Heart left ventricle (tissue), 13 donors: ENCODE results near the gene WASF1.

Experiments used
- POLR2A ChIP-seq, 2 donors: fragments of 450-650 bp; IDR thresholded peaks; one replicate each; pipeline ENCODE4 v1.6.1; 2017; ENCODE audit warnings: antibody characterized with exemption in 2 of 2, mild to moderate bottlenecking in 2 of 2, moderate library complexity in 2 of 2
- TF ChIP-seq, protein P1 (sequence below), 12 donors: fragments of 200-600 bp; sonication (generic) in 4 of 12; IDR thresholded peaks; one replicate each; pipeline versions ENCODE4 v1.5.0 to v1.8.0; 2018 to 2022; ENCODE audit warnings: antibody characterized with exemption in 12 of 12, mild to moderate bottlenecking in 5 of 12
- donor health status: ischemic (EF 13 %, LVEDD 7.1; RV severe dilation, severe dysfunction).
- donor health status: DM: no; HTN: yes; CAD: no.
- donor health status: DM: no; HTN: no; CAD: no.
- donor health status: ischemic (EF 25% LVEDD 6.9; RV normal size, moderate dysfunction).
- donor health status: ischemic (EF 25% LVEDD 5.7; RV mildly dilated, moderate dysfunction).
- donor health status: ischemic (EF 35%, LVEDD 5.7; RV mildly dilated, moderate dysfunction).
- donor health status: nonischemic (EF 11% LVEDD 7.7; RV severe dilation, severe dysfunction).
- donor health status: DM: yes; HTN: yes; CAD: no.
- donor health status: PGD.
- donor health status: ischemic (EF 29% LVEDD 5.4; RV normal size, mild dysfunction).
- donor health status: nonischemic (EF 23%, LVEDD 6.1; RV moderate dilation, normal function).

DNA sequence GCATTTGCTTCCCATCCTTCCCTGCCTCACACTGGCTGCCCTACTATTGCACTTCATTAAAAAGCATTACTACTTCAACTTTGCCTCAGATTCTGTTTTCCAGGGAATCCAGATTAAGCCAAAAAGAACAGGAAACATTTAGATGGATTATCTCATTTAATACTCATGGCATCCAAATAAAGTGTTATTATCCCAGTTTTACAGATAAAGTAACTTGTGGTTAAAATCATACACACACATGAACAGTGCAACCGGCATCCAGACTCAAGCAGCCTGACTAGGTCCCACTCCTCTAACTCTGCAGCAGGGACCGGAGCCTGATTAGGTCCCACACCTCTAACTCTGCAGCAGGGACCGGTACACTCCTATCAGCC lies 129.0 kb downstream of the WASF1 start:
- TF ChIP-seq, protein P1, sequence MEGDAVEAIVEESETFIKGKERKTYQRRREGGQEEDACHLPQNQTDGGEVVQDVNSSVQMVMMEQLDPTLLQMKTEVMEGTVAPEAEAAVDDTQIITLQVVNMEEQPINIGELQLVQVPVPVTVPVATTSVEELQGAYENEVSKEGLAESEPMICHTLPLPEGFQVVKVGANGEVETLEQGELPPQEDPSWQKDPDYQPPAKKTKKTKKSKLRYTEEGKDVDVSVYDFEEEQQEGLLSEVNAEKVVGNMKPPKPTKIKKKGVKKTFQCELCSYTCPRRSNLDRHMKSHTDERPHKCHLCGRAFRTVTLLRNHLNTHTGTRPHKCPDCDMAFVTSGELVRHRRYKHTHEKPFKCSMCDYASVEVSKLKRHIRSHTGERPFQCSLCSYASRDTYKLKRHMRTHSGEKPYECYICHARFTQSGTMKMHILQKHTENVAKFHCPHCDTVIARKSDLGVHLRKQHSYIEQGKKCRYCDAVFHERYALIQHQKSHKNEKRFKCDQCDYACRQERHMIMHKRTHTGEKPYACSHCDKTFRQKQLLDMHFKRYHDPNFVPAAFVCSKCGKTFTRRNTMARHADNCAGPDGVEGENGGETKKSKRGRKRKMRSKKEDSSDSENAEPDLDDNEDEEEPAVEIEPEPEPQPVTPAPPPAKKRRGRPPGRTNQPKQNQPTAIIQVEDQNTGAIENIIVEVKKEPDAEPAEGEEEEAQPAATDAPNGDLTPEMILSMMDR (IDR thresholded peaks at IDR 0.05): no peak
- no peak for TF ChIP-seq POLR2A (IDR thresholded peaks at IDR 0.05)
